NCI-H2227 treated with DMSO at 0.1 percent for 48 hours (cell line): ENCODE results near the gene ULBP1.
"Not testable (repeated sequence)": the region's sequence is repeated elsewhere in the genome, so short reads cannot be mapped to it uniquely, and the experiment has no call there.

Source experiments
- DNase-seq: peaks from one replicate; lab custom pipeline; 2025; lab: John Stamatoyannopoulos, UW

Gene ULBP1

GRCh38 chr6:149953934-149954327, 9.8 kb upstream of the ULBP1 start:
- not testable (repeated sequence) for DNase-seq

GRCh38 chr6:149954328-149954983, 9.3 kb upstream of the ULBP1 start:
- DNase-seq = not testable (repeated sequence)

GRCh38 chr6:149954984-149955653, 8.6 kb upstream of the ULBP1 start:
- not testable (repeated sequence) for DNase-seq

GRCh38 chr6:149955654-149956317, 8.0 kb upstream of the ULBP1 start:
- not testable (repeated sequence) for DNase-seq

- DNase-seq = not testable (repeated sequence)
Observed at GRCh38 chr6:149958124-149958523, 5.6 kb upstream of the ULBP1 start.

- not testable (repeated sequence) for DNase-seq
Observed at GRCh38 chr6:149959806-149960205, 3.9 kb upstream of the ULBP1 start.

- no peak for DNase-seq
Observed at GRCh38 chr6:149960488-149960887, 3.3 kb upstream of the ULBP1 start.

GRCh38 chr6:149961728-149962425, 1.9 kb upstream of the ULBP1 start:
- no peak for DNase-seq

- no peak for DNase-seq
Observed at GRCh38 chr6:149962461-149963211, 1.1 kb upstream of the ULBP1 start.

- peak; percentile 80 for DNase-seq
Observed at GRCh38 chr6:149963212-149963461, 606 bp upstream of the ULBP1 start.

GRCh38 chr6:149964308-149965193, 808 bp downstream of the ULBP1 start:
- DNase-seq = no peak

- DNase-seq = no peak
Observed at GRCh38 chr6:149965194-149966020, 1.7 kb downstream of the ULBP1 start.

- not testable (repeated sequence) for DNase-seq
Observed at GRCh38 chr6:149966319-149966718, 2.6 kb downstream of the ULBP1 start.

- DNase-seq = no peak
Observed at GRCh38 chr6:149967591-149967990, 3.8 kb downstream of the ULBP1 start.

- not testable (repeated sequence) for DNase-seq
Observed at GRCh38 chr6:149967999-149968398, 4.3 kb downstream of the ULBP1 start.

GRCh38 chr6:149968909-149969308, 5.2 kb downstream of the ULBP1 start:
- DNase-seq = not testable (repeated sequence)

- no peak for DNase-seq
Observed at GRCh38 chr6:149969635-149970034, 5.9 kb downstream of the ULBP1 start.

GRCh38 chr6:149974394-149974793, 10.7 kb downstream of the ULBP1 start:
- not testable (repeated sequence) for DNase-seq

GRCh38 chr6:149974825-149975224, 11.1 kb downstream of the ULBP1 start:
- no peak for DNase-seq

- DNase-seq = no peak
Observed at GRCh38 chr6:149975400-149975799, 11.7 kb downstream of the ULBP1 start.
